ENCODE data around the gene PRKCI.

- TF ChIP-seq CTCF (IDR thresholded peaks at IDR 0.05) = no peak
- no peak for TF ChIP-seq POLR2A (IDR thresholded peaks at IDR 0.05)
Measured at GRCh38 chr3:170295586-170295985, 73.4 kb downstream of the PRKCI start.
